ENCODE results near the gene MRPS25. TPM values are rescaled to one million over a fixed set of nuclear protein-coding genes. Genes with fewer than 3 reads are reported as not detected.

Gene MRPS25
- polyA plus RNA-seq, 2 of the 4 experiments (the other 2 are of a cell fraction) = 42.0 to 78.4 TPM

DNA sequence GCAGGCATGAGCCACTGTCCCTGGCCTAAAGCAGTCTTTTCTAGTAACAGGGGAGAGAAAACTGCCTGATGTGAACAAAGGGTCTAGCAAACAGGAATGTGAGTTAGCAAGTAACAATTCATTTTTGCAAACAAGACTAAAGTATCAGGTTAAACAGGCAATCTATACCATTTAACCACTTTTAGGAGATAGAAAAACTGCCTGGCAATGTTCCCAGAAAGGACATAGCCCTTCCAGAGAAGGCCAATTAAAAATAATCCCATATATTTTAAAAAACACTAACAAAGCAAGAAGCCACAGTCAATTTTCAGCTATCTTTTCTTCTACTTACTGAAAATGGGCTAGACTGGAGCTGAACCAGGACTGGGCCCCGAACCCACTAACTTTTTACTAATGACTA, 27.6 kb upstream of the MRPS25 start:
- H3K4me2 ChIP-seq = no peak overlapping the region
- CTCF ChIA-PET = interaction anchor here (8.2 kb wide), 1 partner anchor 16 kb away, joined by 46 read pairs; no protein-coding TSS in a partner anchor
- TF ChIP-seq CEBPB (IDR thresholded peaks at IDR 0.05) (no peak), BHLHE40 (IDR thresholded peaks at IDR 0.05; ENCODE audit: low read depth, low read length) (no peak), HDAC2 (IDR thresholded peaks at IDR 0.05) (no peak)
- POLR2A ChIA-PET = no interaction called here
- 92% methylated on average over 1 of the region's 1 CpG for WGBS (ENCODE audit: missing lambda C conversion rate)
- no peak overlapping the region for H3K27ac ChIP-seq
- ATAC-seq (no peak), FAIRE-seq (no peak), DNase-seq (ENCODE audit: low read depth in 1 of 2, low spot score in 1 of 2) (no peak)
- no peak overlapping the region for H3K4me3 ChIP-seq
- H3K9me3 ChIP-seq = no peaks in the 10 kb centered on the region
- peaks cover 2% of the 10 kb centered on the region; the same call in 2 of the 3 replicates for H3K4me1 ChIP-seq

- ChIA-PET CTCF (interaction anchor here (0.7 to 1.8 kb wide), 7 partner anchors 9 to 422 kb away, joined by 3 to 8 read pairs (median 3); no protein-coding TSS in a partner anchor), POLR2A (interaction anchor here (0.6 kb wide), 1 partner anchor 81 kb away, joined by 4 read pairs; no protein-coding TSS in a partner anchor)
- no peak overlapping the region for H3K27ac ChIP-seq
- WGBS (ENCODE audit: missing lambda C conversion rate) = 75% methylated on average over 5 of the region's 5 CpGs
- TF ChIP-seq KDM5A (IDR thresholded peaks at IDR 0.05) (no peak), MAZ (IDR thresholded peaks at IDR 0.05; ENCODE audit: borderline replicate concordance, low read depth, low read length) (no peak), NPAS2 (CRISPR knock-in tag; IDR thresholded peaks at IDR 0.05; ENCODE audit: borderline replicate concordance) (no peak)
- no peak overlapping the region for H3K4me2 ChIP-seq
- ATAC-seq (no peak), DNase-seq (ENCODE audit: low read depth in 1 of 2, low spot score in 1 of 2) (no peak), FAIRE-seq (no peak)
- no peaks in the 10 kb centered on the region for H3K4me1 ChIP-seq
- H3K9me3 ChIP-seq = no peaks in the 10 kb centered on the region
- H3K4me3 ChIP-seq = no peak overlapping the region
Measured at GRCh38 chr3:15091575-15091974, 26.5 kb upstream of the MRPS25 start.

DNA sequence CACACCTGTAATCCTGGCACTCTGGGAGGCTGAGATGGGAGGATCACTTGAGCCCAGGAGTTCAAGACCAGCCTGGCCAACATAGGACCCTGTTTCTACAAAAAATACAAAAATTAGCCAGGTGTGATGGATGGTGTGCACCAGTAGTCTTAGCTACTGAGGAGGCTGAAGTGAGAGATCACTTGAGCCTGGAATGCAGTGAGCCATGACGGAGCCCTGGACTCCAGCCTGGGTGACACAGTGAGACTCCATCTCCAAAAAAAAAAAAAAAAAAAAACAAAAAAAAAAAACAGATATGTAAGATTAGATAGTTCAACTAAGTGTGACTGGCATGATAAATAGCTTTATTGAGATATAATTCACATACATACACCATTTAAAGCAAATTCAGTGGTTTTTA, 24.1 kb upstream of the MRPS25 start:
- H3K9me3 ChIP-seq = no peaks in the 10 kb centered on the region
- no peak overlapping the region for H3K4me2 ChIP-seq
- no peak for FAIRE-seq
- H3K27ac ChIP-seq = no peak overlapping the region
- no peak for DNase-seq (ENCODE audit: low read depth in 1 of 2, low spot score in 1 of 2)
- ATAC-seq = no peak
- no peaks in the 10 kb centered on the region for H3K4me1 ChIP-seq
- ChIA-PET CTCF (no interaction called here), POLR2A (no interaction called here)
- no peak overlapping the region for H3K4me3 ChIP-seq
- TF ChIP-seq NFE2L2 (conservative IDR thresholded peaks at IDR 0.05; ENCODE audit: low read length) = no peak
- TF ChIP-seq MAX (IDR thresholded peaks at IDR 0.05) = no peak
- TF ChIP-seq POLR2AphosphoS2 (conservative IDR thresholded peaks at IDR 0.05; ENCODE audit: low read length) = no peak
- TF ChIP-seq RAD21 (conservative IDR thresholded peaks at IDR 0.05 in 1 of 2, IDR thresholded peaks at IDR 0.05 in 1 of 2) = no peak
- no peak for TF ChIP-seq CBX2 (IDR thresholded peaks at IDR 0.05; ENCODE audit: borderline replicate concordance, low read depth)
- TF ChIP-seq CTCF (IDR thresholded peaks at IDR 0.05) = no peak
- no peak for TF ChIP-seq KDM1A (IDR thresholded peaks at IDR 0.05; ENCODE audit: low read depth)
- no peak for TF ChIP-seq ZNF302 (CRISPR knock-in tag; IDR thresholded peaks at IDR 0.05)
- TF ChIP-seq, protein P1, sequence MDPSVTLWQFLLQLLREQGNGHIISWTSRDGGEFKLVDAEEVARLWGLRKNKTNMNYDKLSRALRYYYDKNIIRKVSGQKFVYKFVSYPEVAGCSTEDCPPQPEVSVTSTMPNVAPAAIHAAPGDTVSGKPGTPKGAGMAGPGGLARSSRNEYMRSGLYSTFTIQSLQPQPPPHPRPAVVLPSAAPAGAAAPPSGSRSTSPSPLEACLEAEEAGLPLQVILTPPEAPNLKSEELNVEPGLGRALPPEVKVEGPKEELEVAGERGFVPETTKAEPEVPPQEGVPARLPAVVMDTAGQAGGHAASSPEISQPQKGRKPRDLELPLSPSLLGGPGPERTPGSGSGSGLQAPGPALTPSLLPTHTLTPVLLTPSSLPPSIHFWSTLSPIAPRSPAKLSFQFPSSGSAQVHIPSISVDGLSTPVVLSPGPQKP (IDR thresholded peaks at IDR 0.05; ENCODE audit: low read depth, low read length) = no peak
- no peak for TF ChIP-seq CEBPB (IDR thresholded peaks at IDR 0.05)
- no peak for TF ChIP-seq FOSB (CRISPR knock-in tag; IDR thresholded peaks at IDR 0.05)
- TF ChIP-seq CHD2 (IDR thresholded peaks at IDR 0.05; ENCODE audit: low read length, partially characterized antibody) = no peak
- no peak for TF ChIP-seq RFX5 (IDR thresholded peaks at IDR 0.05)
- TF ChIP-seq, protein P2, sequence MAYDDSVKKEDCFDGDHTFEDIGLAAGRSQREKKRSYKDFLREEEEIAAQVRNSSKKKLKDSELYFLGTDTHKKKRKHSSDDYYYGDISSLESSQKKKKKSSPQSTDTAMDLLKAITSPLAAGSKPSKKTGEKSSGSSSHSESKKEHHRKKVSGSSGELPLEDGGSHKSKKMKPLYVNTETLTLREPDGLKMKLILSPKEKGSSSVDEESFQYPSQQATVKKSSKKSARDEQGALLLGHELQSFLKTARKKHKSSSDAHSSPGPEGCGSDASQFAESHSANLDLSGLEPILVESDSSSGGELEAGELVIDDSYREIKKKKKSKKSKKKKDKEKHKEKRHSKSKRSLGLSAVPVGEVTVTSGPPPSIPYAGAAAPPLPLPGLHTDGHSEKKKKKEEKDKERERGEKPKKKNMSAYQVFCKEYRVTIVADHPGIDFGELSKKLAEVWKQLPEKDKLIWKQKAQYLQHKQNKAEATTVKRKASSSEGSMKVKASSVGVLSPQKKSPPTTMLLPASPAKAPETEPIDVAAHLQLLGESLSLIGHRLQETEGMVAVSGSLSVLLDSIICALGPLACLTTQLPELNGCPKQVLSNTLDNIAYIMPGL (CRISPR knock-in tag; IDR thresholded peaks at IDR 0.05; ENCODE audit: borderline replicate concordance) = no peak
- no peak for TF ChIP-seq TFCP2L1 (CRISPR knock-in tag; IDR thresholded peaks at IDR 0.05)
- TF ChIP-seq RCOR1 (IDR thresholded peaks at IDR 0.05; ENCODE audit: low read depth, low read length) = no peak
- no peak for TF ChIP-seq KDM5A (IDR thresholded peaks at IDR 0.05)
- 94% methylated on average over 1 of the region's 1 CpG for WGBS (ENCODE audit: missing lambda C conversion rate)
